CD4-positive, alpha-beta T cell treated with Interleukin-17A for 1 hour (primary cell): ENCODE results near the gene TCEA3.

Experiments used
- DNase-seq: peaks from one replicate; pipeline ENCODE4 v3.0.0-alpha.2; 2020

TCEA3 gene

GRCh38 chr1:23419180-23419579, 5.4 kb downstream of the TCEA3 start:
- DNase-seq = no peak

GRCh38 chr1:23417570-23417969, 7.0 kb downstream of the TCEA3 start:
- DNase-seq = no peak

GRCh38 chr1:23416964-23417363, 7.6 kb downstream of the TCEA3 start:
- no peak for DNase-seq

GRCh38 chr1:23408797-23409290, 15.7 kb downstream of the TCEA3 start:
- no peak for DNase-seq

DNA sequence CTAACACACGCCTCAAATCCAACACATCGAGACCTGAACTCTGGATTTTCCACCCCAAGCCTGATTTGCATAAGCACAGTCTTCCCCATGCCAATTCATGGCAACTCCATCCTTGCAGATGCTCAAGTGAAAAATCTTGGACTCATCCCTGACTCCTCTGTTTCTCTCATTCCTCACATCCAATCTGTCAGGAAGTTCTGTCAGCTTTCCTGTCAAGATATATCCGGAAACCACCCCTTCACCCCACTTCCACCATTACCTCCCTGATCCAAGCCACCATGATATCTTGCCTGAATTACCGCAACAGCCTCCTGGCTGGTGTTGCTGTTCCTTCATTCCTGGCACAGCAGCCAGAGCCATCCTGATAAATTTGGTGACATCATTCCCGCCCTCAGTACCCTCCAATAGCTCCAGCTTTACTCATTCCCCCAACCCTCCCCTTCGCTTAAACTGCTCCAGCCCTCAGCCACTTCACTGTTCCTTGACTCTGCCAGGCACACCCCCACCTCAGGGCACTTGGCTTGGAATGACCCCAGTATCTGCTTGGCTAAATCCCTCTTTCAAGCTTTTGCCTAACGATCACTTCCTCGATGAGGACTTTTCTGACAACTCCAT, 17.4 kb downstream of the TCEA3 start:
- DNase-seq = no peak

DNA sequence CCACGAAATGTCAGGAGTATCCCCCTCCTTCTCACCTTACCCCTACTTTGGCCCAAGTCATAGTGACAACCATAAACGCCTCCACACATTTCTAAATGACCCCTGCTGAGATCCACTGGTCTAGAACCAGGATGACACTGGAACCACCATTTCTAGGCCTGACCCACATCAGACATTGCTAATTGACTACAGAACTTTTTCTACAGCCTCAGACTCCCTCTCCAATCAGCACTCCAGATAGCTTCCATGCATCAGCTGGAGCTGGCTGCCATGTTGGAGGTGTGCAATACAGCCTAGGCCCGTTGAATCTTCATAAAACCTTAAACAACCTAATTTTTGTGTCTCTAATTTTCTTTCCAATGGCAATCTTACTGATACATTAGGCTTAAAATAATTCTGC, 18.6 kb downstream of the TCEA3 start:
- no peak for DNase-seq

GRCh38 chr1:23403735-23404486, 20.6 kb downstream of the TCEA3 start:
- peak; percentile 81 for DNase-seq

DNA sequence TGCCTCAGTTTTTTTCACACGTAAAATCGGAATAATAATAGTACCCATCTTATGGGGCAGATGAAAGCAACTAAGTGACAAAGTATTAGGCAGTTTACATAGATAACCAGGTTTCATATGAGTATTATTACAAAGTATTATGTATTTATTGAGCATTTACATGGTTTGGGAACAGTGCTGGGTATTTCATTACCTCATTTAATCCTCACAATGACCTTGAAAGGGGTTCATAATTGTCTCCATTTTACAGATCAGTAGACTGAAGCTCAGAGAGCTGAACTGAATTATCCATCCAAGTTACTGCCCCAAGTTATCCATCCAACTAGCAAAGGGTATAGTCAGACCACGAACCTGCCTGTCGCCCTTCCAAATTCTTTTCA, 21.2 kb downstream of the TCEA3 start:
- DNase-seq = no peak

GRCh38 chr1:23403038-23403336, 21.6 kb downstream of the TCEA3 start:
- no peak for DNase-seq

DNA sequence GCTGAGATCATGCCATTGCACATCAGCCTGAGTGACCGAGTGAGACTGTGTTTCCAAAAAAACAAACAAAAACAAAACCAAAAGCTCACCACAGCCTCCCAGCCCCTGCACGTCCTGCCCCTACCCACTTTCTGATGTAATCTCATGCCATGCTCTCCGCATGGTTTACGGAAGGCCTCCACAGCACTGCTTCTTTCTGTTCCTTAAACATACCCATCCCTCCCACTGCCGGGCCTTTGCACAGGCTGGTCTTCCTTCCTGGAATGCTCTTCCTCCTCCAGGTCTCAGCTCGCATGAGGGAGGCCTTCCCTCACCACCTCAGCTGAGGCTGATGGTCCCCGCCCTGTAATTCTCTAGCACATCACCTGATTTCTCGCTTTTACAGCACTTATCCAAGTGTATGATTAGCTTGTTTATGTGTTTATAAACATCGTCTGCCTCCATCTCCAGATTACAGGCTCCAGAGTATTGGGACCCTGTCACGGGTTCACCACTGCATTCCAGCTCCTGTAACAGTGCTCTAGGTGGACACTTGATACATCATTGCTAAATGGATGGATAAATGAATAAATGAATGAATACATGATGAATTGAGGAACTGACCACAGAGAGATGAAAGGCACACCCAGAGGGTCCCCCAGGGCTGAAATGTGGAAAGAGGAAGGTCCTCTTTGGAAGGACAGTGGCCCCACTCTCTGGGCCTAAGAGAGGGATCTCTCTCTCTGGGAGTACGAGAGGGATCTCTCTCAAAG, 22.1 kb downstream of the TCEA3 start:
- DNase-seq = no peak

GRCh38 chr1:23401313-23401712, 23.2 kb downstream of the TCEA3 start:
- no peak for DNase-seq

- DNase-seq = no peak
These were observed 24.0 kb downstream of the TCEA3 start for GRCh38 chr1:23400324-23401114.

GRCh38 chr1:23399229-23399628, 25.3 kb downstream of the TCEA3 start:
- no peak for DNase-seq

- DNase-seq = no peak
These were observed 26.6 kb downstream of the TCEA3 start for GRCh38 chr1:23397908-23398307.

- DNase-seq = no peak
These were observed 28.2 kb downstream of the TCEA3 start for GRCh38 chr1:23396380-23396779.

DNA sequence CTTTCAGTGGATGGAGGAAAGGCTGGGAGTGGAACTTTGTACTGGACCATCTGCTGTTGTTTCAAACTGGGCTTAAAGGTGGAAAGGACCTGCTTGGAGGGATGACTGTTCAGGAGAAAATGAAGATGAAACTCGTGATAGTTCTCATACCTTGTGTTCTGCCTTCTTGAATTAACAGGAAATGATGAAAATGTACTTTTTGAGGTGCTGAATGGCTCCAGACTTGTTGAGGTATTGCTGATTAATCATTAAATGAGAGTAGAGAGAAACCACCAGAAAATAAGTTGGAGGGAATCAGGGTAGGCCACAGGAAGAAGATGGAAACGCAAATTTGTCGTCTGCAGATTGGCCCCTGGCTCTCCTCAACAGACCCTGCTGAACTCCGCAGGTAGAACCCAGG, 28.7 kb downstream of the TCEA3 start:
- no peak for DNase-seq

- no peak for DNase-seq
These were observed 29.3 kb downstream of the TCEA3 start for GRCh38 chr1:23395154-23395724.

GRCh38 chr1:23394684-23395083, 29.9 kb downstream of the TCEA3 start:
- DNase-seq = no peak

GRCh38 chr1:23394181-23394580, 30.4 kb downstream of the TCEA3 start:
- no peak for DNase-seq

DNA sequence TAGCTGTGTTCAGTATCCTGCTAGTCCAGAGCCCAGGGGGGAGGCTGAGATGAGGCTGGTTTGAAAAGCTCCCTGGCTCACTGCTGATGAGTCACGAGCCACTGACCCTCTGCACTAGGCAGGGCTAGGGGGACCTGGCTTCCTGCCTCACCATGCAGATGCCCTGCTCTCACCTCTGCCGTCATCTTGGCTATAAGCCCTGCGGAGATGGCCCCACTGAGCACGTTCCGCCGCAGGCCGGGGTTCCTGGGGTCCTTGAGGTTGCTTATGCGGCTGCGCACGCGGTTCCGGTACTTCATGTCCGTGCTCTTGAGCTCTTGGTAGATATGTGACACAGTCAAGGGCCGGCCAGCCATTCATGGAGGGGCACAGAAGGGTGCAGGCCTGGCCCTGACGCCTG, 30.8 kb downstream of the TCEA3 start:
- DNase-seq = no peak

DNA sequence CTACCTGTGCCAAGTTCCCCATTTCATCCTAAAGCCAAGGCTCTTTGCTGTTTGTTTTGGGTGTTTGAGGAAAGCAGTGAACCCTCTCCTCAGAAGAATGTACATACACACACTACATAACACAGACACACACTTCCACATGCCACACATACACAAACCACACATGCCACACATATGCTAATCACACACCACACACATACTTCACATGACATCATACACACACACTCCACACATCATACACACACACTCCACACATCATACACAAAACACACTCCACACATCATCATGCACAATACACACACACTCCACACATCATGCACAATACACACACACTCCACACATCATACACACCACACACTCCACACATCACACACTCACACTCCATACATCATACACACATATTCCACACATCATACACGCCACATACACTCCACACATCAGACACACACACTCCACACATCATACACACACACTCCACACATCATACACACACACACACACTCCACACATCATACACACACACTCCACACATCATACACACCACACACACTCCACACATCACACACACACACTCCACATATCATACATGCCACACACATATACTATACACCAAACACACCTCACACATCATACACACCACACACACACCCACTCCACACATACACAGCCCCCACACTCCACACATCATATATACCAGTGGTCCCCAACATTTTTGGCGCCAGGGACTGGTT, 32.3 kb downstream of the TCEA3 start:
- no peak for DNase-seq

- DNase-seq = no peak
These were observed 34.7 kb downstream of the TCEA3 start for GRCh38 chr1:23389837-23390321.
